Measurements from ENCODE around the gene CLEC20A. TPM values are rescaled to one million over a fixed set of nuclear protein-coding genes. Genes with fewer than 3 reads are reported as not detected.

Gene CLEC20A
- total RNA-seq, 1 donor from 2014 or later = not detected

Other genes with a start within 250 kb of the CLEC20A start
- gene TEX35, start 16.1 kb upstream of the CLEC20A start, total RNA-seq (ENCODE audit: insufficient read depth, low replicate concordance) = 0.72 TPM
- 41.2 TPM for gene RALGPS2, start 228.3 kb upstream of the CLEC20A start, total RNA-seq (ENCODE audit: insufficient read depth, low replicate concordance)